ENCODE results near the gene CEP120.
"Not testable (repeated sequence)": the region's sequence is repeated elsewhere in the genome, so short reads cannot be mapped to it uniquely, and the experiment has no call there.

The CEP120 gene

GRCh38 chr5:123422433-123423277 lies 548 bp downstream of the CEP120 start:
- no peak for DNase-seq (ENCODE audit: low spot score)
- no peak for TF ChIP-seq CTCF (IDR thresholded peaks at IDR 0.05; ENCODE audit: borderline replicate concordance, control extremely low read depth, extremely low read depth, insufficient read depth, missing control alignments)
- in situ Hi-C loops (cut with MboI; ENCODE audit: low sequenced_read_pairs, unreplicated experiment): loop anchor here (25.0 kb wide), 1 partner anchor 190 kb away; no protein-coding TSS in a partner anchor

GRCh38 chr5:123421773-123422172 lies 1.4 kb downstream of the CEP120 start:
- in situ Hi-C loops (cut with MboI; ENCODE audit: low sequenced_read_pairs, unreplicated experiment): loop anchor here (25.0 kb wide), 1 partner anchor 191 kb away; no protein-coding TSS in a partner anchor
- TF ChIP-seq CTCF (IDR thresholded peaks at IDR 0.05; ENCODE audit: borderline replicate concordance, control extremely low read depth, extremely low read depth, insufficient read depth, missing control alignments): no peak
- no peak for DNase-seq (ENCODE audit: low spot score)

GRCh38 chr5:123414974-123415373 lies 8.2 kb downstream of the CEP120 start:
- no peak for TF ChIP-seq CTCF (IDR thresholded peaks at IDR 0.05; ENCODE audit: borderline replicate concordance, control extremely low read depth, extremely low read depth, insufficient read depth, missing control alignments)
- in situ Hi-C loops (cut with MboI; ENCODE audit: low sequenced_read_pairs, unreplicated experiment): loop anchor here (25.0 kb wide), 1 partner anchor 197 kb away; no protein-coding TSS in a partner anchor
- no peak for DNase-seq (ENCODE audit: low spot score)

- in situ Hi-C loops (cut with MboI; ENCODE audit: low sequenced_read_pairs, unreplicated experiment): loop anchor here (25.0 kb wide), 1 partner anchor 200 kb away; no protein-coding TSS in a partner anchor
- no peak for DNase-seq (ENCODE audit: low spot score)
- no peak for TF ChIP-seq CTCF (IDR thresholded peaks at IDR 0.05; ENCODE audit: borderline replicate concordance, control extremely low read depth, extremely low read depth, insufficient read depth, missing control alignments)
Measured at GRCh38 chr5:123412206-123412605, 11.0 kb downstream of the CEP120 start.

GRCh38 chr5:123401999-123402398 lies 21.2 kb downstream of the CEP120 start:
- in situ Hi-C loops (cut with MboI; ENCODE audit: low sequenced_read_pairs, unreplicated experiment): loop anchor here (25.0 kb wide), 1 partner anchor 210 kb away; no protein-coding TSS in a partner anchor
- not testable (repeated sequence) for DNase-seq (ENCODE audit: low spot score)

GRCh38 chr5:123401320-123401719 lies 21.9 kb downstream of the CEP120 start:
- TF ChIP-seq CTCF (IDR thresholded peaks at IDR 0.05; ENCODE audit: borderline replicate concordance, control extremely low read depth, extremely low read depth, insufficient read depth, missing control alignments): no peak
- in situ Hi-C loops (cut with MboI; ENCODE audit: low sequenced_read_pairs, unreplicated experiment): loop anchor here (25.0 kb wide), 1 partner anchor 211 kb away; no protein-coding TSS in a partner anchor
- DNase-seq (ENCODE audit: low spot score): no peak

GRCh38 chr5:123400870-123401291 lies 22.3 kb downstream of the CEP120 start:
- not testable (repeated sequence) for DNase-seq (ENCODE audit: low spot score)
- in situ Hi-C loops (cut with MboI; ENCODE audit: low sequenced_read_pairs, unreplicated experiment): loop anchor here (25.0 kb wide), 1 partner anchor 211 kb away; no protein-coding TSS in a partner anchor

Data from GM13976 (cell line).